OCI-LY1 (cell line): Measurements from ENCODE around the gene ERBB4.

Source experiments
- H2AFZ ChIP-seq: fragments of 200-600 bp; sonication (generic), shearing (Covaris generic); 2 replicates; pipeline ENCODE4 v1.6.0; 2014; ENCODE audit warnings: antibody characterized with exemption, mild to moderate bottlenecking, low read length
- H3F3A ChIP-seq: fragments of 200-600 bp; sonication (generic), shearing (Covaris generic); 2 replicates; pipeline ENCODE4 v1.6.0; 2014; ENCODE audit warnings: mild to moderate bottlenecking, antibody characterized with exemption, low read length, moderate library complexity; ENCODE audit not compliant: insufficient read depth
- H3K27ac ChIP-seq: fragments of 200-600 bp; sonication (generic); 2 replicates; pipeline ENCODE4 v1.5.1; 2014; ENCODE audit warnings: low read length, mixed run types, mild to moderate bottlenecking, low read depth; ENCODE audit not compliant: poor library complexity, severe bottlenecking
- H3K27me3 ChIP-seq: fragments of 200-600 bp; sonication (generic); 2 replicates; pipeline ENCODE4 v1.6.0; 2014; ENCODE audit warnings: antibody characterized with exemption, mild to moderate bottlenecking, low read length, moderate library complexity; ENCODE audit not compliant: insufficient read depth
- H3K36me3 ChIP-seq: fragments of 200-600 bp; sonication (generic); 2 replicates; pipeline ENCODE4 v1.6.1; 2014; ENCODE audit warnings: mild to moderate bottlenecking, antibody characterized with exemption, low read length, moderate library complexity, mixed read lengths; ENCODE audit not compliant: insufficient read depth
- H3K4me1 ChIP-seq: fragments of 200-600 bp; sonication (generic); 2 replicates; pipeline ENCODE4 v1.5.1; 2014; ENCODE audit warnings: mild to moderate bottlenecking, low read length, moderate library complexity; ENCODE audit not compliant: insufficient read depth, severe bottlenecking
- H3K4me2 ChIP-seq: fragments of 200-600 bp; sonication (generic), shearing (Covaris generic); 2 replicates; pipeline ENCODE4 v1.6.1; 2014; ENCODE audit warnings: low read length
- H3K4me3 ChIP-seq: fragments of 200-600 bp; sonication (generic); 2 replicates; pipeline ENCODE4 v1.5.1; 2014; ENCODE audit warnings: low read length, low read depth, mild to moderate bottlenecking, mixed read lengths; ENCODE audit not compliant: poor library complexity, severe bottlenecking
- H3K79me2 ChIP-seq: fragments of 200-600 bp; shearing (Covaris generic); 2 replicates; pipeline ENCODE4 v1.6.1; 2016; ENCODE audit warnings: mixed run types, low read length, mixed read lengths; ENCODE audit not compliant: insufficient read depth
- H3K9ac ChIP-seq: fragments of 200-600 bp; sonication (generic), shearing (Covaris generic); 2 replicates; pipeline ENCODE4 v1.6.1; 2014; ENCODE audit warnings: mild to moderate bottlenecking, low read length, mixed read lengths
- H3K9me2 ChIP-seq: fragments of 200-600 bp; sonication (generic), shearing (Covaris generic); 2 replicates; pipeline ENCODE4 v1.6.1; 2014; ENCODE audit warnings: low read depth, mild to moderate bottlenecking, low read length, mixed read lengths
- H3K9me3 ChIP-seq: fragments of 200-600 bp; shearing (Covaris generic); 2 replicates; pipeline ENCODE4 v1.6.1; 2014; ENCODE audit warnings: low read length, mixed read lengths
- H4K20me1 ChIP-seq: fragments of 200-600 bp; sonication (generic), shearing (Covaris generic); 2 replicates; pipeline ENCODE4 v1.6.0; 2016; ENCODE audit warnings: mild to moderate bottlenecking, low read length; ENCODE audit not compliant: insufficient read depth
- CTCF ChIP-seq: fragments of 200-600 bp; sonication (generic), shearing (Covaris generic); IDR thresholded peaks from 2 replicates; pipeline ENCODE4 v1.5.1; 2017; ENCODE audit warnings: mild to moderate bottlenecking, antibody characterized with exemption, low read length, moderate library complexity, mixed read lengths
- EZH2 ChIP-seq: fragments of 200-600 bp; sonication (generic), shearing (Covaris generic); IDR thresholded peaks from 2 replicates; pipeline ENCODE4 v1.8.0; 2017; ENCODE audit warnings: borderline replicate concordance, mixed run types, mild to moderate bottlenecking, antibody characterized with exemption, low read length, moderate library complexity, mixed read lengths

Gene ERBB4

GRCh38 chr2:211823886-211824479 lies 714.6 kb downstream of the ERBB4 start:
- Histone ChIP-seq H3K4me2 (no peak overlapping the region), H4K20me1 (no peaks in the 10 kb centered on the region), H3K9ac (no peak overlapping the region), H3K36me3 (no peaks in the 10 kb centered on the region), H3K4me3 (no peak overlapping the region), H3K79me2 (no peaks in the 10 kb centered on the region), H3K9me3 (peaks cover 5% of the 10 kb centered on the region; the same call in 1 of the 2 replicates), H3K9me2 (no peaks in the 10 kb centered on the region), H3K4me1 (no peaks in the 10 kb centered on the region), H2AFZ (no peak overlapping the region), H3F3A (no peaks in the 10 kb centered on the region; the same call in 1 of the 2 replicates), H3K27me3 (no peaks in the 10 kb centered on the region), H3K27ac (no peak overlapping the region)
- TF ChIP-seq CTCF (no peak), EZH2 (no peak)

- Histone ChIP-seq H3F3A (no peaks in the 10 kb centered on the region; the same call in 1 of the 2 replicates), H2AFZ (no peak overlapping the region), H3K79me2 (no peaks in the 10 kb centered on the region), H3K4me3 (no peak overlapping the region), H3K36me3 (no peaks in the 10 kb centered on the region), H3K9ac (no peak overlapping the region), H3K27ac (no peak overlapping the region), H3K27me3 (no peaks in the 10 kb centered on the region), H3K9me3 (peaks cover 5% of the 10 kb centered on the region; the same call in 1 of the 2 replicates), H3K4me1 (no peaks in the 10 kb centered on the region), H3K4me2 (no peak overlapping the region), H3K9me2 (no peaks in the 10 kb centered on the region), H4K20me1 (no peaks in the 10 kb centered on the region)
- TF ChIP-seq CTCF: no peak
- no peak for TF ChIP-seq EZH2
Measured at GRCh38 chr2:211822686-211823335, 715.8 kb downstream of the ERBB4 start.

GRCh38 chr2:211816754-211817153 lies 721.8 kb downstream of the ERBB4 start:
- H3K4me1 ChIP-seq: no peaks in the 10 kb centered on the region
- no peaks in the 10 kb centered on the region for H3K36me3 ChIP-seq
- H3K4me3 ChIP-seq: no peak overlapping the region

More at GRCh38 chr2:211816754-211817153, 721.8 kb downstream of the ERBB4 start:
- H3K79me2 ChIP-seq: no peaks in the 10 kb centered on the region
- TF ChIP-seq EZH2 (no peak), CTCF (no peak)
- no peak overlapping the region for H3K4me2 ChIP-seq
- H4K20me1 ChIP-seq: no peaks in the 10 kb centered on the region
- no peaks in the 10 kb centered on the region for H3K9me2 ChIP-seq
- H3K9ac ChIP-seq: no peak overlapping the region
- H2AFZ ChIP-seq: no peak overlapping the region
- no peak overlapping the region for H3K27ac ChIP-seq
- no peaks in the 10 kb centered on the region for H3K27me3 ChIP-seq
- no peaks in the 10 kb centered on the region; the same call in 1 of the 2 replicates for H3F3A ChIP-seq
- H3K9me3 ChIP-seq: peaks cover 5% of the 10 kb centered on the region; the same call in 1 of the 2 replicates
